T-helper 1 cell treated with Interleukin-12 subunit alpha and Interleukin-12 subunit beta and Interleukin-4 antibody, amounts not matched to agents 30 ng/mL and 1 ng/mL, for 36 hours (primary cell): ENCODE results near the gene DCXR. TPM values are rescaled to one million over a fixed set of nuclear protein-coding genes. Genes with fewer than 3 reads are reported as not detected.

Experiments
- intact Hi-C: fragments of 100-400 bp; cut with micrococcal nuclease; formaldehyde crosslinking; loops from one replicate; pipeline ENCODE4 v1.15.1; 2024
- total RNA-seq: library from RNA; stranded (reverse); gene quantifications from 2 replicates; pipeline ENCODE4 v1.2.3, GENCODE V29; 2022

DCXR gene
- total RNA-seq, 1 donor from 2014 or later, result 92.9 TPM

DNA sequence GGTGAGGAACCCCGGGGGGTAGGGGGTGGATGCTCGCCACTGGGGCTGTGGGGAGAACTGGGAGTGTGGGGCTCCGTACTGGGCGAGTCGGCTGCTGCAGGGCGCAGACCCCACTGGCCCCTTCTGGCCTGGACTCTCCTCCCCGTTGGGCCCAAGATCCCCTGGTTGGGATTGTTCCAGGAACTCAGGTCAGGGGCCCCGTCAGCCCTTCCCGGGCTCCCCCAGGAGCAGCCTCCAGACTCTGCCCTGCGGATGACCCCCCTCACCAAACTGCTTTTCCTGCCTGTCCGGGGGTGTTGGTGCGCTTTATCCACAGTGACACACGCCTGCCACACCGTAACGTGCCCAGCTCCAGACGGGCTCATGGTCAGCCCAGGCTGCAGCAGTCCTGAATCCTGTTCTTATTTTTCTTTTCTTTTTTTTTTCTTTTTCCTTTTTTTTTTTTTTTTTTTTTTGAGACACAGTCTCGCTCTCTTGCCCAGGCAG, 35.9 kb downstream of the DCXR start:
- intact Hi-C loops, result no loop called here

DNA sequence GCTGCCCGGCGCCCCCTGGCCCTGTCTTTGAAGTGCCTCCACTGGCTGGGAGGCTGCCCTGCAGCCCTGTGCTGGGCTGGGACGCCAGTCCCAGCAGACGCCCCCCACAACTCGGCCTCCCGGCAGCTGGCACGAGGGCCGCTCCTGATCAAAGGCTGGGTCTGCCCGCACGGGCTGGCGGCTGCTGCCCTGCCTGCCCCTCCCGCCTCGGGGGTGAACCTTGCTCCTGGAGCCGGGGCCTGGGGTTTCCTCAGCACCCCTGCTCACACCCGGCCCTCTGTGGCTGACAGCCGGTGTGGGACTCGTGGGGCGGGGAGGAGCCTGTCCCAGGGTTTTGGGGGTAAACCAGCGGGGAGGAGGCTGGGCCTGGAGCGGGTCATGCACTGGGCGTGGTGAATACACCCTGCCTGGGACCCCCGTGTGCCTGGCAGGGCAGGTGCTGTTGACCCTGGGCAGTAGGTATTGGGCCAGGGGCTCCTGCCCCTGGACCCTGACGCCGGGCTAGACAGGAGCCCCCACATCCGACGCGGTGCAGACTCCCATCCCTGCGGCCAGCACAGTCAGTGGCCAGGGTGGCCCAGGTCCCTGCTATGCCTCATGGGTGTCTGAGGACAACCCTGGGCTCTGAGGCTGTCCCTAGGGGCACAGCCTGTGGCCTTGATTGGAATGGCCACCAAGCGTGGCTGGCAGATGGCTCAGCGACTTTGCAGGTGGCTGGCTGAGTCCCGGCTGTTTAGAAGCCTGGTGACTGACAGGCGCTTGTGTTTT, 36.5 kb downstream of the DCXR start:
- intact Hi-C loops, result no loop called here

DNA sequence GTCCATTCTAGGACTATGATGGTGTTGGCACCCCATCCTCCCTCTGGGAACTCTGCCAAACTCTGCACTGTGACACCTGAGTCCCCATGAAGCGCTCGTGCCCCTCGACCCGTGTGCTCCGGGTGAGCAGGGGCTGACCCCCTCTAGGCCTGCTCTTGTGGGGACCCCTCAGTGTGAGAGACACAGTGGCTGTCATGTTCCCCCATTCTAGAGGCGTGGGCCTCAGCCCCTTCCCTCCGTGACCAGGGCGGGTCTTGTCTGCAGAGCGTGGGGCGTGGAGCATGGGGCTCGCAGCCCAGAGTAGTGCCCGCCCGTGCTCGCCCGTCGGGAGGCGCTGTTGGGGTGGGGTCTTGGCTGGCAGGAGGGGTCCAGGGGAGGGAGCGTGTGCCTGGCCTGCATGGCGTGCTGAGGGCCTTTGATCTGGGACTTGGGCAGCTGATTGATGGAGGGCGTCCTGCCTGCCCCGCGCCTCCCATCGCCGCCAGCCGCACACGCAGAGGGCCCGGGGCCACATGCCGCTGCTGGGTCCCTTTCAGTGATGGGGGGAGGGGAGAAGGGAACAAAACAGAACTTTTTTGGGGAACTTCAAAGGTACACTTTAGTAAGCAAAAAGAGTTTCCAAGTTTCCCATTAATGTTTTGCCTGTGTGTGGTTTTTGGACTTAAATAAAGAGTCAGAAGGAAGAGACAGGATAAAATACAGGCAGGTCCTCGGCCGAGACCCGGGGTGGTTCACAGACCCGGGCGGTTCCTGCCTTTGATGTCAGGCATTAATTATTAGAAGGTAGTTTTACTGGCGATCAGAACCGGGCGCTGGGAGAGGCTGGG, 37.3 kb downstream of the DCXR start:
- intact Hi-C loops, result no loop called here

DNA sequence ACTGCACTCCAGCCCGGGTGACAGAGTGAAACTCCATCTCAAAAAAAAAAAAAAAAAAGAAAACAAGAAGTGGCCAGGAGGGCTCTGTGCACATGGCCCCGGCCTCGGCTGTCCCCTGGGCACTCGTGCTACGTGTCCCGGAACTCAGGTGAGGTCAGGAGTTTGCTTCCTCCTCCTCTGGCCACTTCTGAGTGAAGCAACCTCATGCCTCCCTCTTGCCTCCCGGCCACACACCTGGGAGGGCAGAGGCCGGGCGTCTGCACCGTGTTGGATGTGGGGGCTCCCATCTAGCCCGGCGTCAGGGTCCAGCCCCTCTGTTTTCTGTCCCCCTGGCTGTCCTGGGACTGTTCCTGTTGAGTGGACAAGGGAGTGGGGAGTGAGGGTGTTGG, 37.9 kb downstream of the DCXR start:
- intact Hi-C loops, result no loop called here

DNA sequence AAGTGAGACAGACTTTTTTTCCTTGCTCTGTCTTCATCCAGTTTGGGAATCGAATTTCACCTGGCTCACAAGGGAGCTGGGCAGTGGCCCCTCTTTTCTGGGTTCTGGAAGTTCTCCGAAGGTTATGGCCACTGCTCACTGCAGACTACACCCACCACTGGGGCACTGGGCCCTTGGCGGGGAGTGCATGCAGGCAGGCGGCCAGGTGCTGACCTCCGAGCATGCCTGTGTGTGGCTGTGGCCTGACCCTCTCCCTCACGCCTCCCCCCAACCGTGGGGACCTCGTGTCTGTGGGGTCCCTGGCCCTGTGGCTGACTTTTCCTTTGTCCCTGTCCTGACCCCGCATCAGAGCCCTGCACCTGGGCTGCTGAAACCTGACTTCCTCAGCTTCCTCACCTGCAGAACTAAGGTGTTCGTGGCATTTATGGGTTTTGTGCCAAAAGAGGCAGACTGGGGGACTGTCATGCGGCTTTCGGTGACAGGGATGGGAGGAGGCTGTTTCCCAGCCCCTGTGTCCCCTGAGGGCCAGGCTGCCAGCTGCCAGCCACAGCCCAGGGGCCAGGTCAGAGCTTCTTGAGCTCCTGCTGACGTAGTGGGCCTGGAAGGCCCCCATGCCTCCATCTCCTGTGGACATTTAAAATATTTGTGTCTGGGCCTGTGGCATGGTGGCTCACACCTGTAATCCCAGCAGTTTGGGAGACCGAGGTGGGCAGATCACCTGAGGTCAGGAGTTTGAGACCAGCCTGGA, 38.6 kb downstream of the DCXR start:
- intact Hi-C loops, result no loop called here

DNA sequence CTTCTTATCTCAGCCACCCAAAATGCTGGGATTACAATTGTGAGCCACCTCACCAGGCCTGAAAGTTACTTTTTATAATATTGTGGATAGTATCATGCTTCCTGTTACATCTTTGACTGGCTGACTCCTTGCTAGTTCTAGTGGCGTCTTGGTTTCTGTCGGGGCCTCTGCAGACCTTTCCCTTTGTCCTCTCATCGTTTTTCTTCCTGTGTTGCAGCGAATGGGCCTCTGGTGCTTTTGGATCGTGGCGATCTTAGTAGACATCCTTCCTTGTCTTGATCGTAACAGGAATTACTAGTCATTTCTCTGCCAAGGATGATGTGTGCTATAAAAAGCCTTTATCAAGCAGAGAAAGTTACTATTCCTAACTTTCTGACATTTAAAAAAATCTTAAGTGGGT, 39.3 kb downstream of the DCXR start:
- intact Hi-C loops, result no loop called here

DNA sequence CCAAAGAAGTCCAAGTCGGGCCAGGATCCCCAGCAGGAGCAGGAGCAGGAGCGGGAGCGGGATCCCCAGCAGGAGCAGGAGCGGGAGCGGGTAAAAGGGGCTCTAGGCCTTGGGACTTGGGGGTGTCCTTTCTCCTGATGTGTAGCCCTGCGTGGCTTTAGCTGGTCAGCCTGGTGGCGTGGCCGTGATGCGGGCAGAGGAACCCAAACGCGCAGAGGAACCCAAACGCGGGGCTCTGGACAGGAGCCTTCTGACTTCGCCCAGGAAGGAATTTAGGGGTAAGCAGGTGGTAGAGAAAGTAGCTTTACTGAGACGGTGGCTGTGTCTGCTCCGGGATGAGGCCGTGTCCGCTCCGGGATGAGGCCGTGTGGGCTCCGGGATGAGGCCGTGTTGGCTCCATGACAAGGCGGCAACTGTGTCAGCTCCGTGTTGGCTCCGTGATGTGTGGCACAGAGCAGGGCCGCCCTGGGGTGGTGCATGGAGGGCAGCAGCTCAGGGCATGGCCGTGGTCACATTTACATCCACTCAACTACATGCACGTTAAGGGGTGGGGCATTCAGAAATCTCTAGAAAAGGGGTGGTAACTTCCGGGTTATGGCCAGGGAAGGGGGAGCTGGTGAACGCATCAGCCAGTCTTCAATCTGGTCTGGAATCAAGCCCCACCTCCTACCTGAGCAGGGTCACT, 40.6 kb downstream of the DCXR start:
- intact Hi-C loops, result no loop called here

DNA sequence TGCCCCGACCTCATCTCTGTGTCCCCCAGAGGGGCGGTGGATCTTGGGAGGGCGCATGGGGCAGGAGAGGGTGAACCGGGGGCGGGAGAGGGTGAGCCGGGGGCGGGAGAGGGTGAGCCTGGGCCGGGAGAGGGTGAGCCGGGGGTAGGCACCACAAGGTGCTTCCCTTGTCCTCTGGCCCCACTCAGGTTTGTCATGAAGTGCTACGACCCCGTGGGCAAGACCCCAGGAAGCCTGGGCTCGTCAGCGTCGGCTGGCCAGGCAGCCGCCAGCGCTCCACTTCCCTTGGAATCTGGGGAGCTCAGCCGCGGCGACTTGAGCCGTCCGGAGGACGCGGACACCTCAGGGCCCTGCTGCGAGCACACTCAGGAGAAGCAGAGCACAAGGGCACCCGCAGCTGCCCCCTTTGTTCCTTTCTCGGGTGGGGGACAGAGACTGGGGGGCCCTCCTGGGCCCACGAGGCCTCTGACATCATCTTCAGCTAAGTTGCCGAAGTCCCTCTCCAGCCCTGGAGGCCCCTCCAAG, 41.2 kb downstream of the DCXR start:
- intact Hi-C loops, result no loop called here

DNA sequence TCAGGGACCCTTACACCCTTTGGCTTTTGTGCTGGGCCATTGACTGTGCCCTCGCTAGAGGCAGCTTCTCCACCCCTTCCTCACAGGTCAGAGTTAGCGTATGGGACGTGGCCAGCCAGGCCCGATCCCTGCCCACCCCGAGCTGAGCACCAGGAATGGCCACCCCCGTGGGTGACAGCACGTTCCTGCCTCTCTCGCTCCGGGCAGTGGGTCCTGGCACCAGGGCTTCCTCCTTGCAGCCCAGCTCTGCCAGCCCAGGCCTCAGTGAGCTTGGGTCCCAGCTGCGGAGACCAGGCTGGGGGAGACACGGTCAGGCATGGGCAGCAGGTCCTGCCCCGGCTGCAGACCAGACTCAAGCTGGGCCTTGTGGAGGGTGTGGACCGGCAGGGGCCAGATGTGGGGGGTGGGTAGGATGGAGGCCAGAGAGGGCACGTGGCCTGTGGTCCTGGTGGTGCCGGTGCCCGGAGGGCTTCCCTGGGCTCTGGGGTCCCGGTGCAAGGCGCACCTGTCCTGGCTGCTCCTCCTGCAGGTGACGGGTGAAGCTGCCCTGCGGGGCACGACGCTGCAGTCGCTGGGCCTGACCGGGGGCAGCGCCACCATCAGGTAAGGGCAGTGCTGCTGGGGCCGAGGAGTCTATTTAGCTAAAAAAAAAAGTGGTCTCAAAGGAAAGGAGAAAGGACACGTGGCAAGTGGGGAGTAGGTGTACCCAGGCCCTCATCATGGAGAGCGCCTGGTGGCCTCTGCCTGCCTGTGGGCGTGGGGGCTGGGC, 41.9 kb downstream of the DCXR start:
- intact Hi-C loops, result no loop called here

DNA sequence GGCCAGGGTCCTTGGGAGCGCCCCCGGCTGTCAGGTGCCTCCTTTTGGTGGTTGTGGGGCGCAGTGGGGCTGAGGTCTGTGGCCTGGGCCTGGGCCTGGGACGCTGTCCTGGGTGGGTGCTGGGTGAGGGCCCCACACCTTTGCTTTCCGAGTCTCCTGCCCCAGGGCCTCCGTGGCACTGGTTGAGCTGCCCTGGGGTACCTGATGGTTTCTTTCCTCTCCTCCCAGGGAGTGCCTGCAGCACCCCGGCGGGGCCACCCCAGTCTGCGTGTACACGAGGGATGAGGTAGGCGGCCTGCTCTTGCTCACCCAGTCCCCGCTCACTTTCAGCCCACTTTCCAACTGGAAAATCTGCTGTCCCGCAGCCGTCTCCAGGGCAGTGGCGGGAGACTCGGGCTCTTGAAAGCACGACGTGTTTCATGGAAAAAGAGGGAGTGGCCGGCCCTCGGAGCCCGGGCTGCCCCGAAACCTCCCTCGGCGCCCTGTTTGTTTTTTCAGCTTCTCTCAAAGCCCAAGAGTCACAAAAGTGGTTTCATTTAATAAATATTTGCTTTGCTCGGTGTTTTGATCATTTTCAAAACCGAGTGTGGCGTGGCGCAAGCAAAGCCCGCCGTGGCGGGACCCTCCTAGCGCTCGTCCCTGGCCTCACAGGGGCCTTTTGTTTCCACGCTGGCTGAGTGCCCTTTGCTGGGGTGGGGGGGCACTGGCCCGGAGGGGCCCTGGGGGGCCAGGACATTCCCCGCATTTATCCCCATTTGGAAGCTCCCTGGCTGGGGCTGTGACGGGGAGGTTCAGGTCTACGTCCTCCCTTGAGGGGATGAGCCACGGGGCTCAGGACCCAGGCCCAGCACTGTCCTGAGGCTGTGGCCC, 42.7 kb downstream of the DCXR start:
- intact Hi-C loops, result no loop called here

DNA sequence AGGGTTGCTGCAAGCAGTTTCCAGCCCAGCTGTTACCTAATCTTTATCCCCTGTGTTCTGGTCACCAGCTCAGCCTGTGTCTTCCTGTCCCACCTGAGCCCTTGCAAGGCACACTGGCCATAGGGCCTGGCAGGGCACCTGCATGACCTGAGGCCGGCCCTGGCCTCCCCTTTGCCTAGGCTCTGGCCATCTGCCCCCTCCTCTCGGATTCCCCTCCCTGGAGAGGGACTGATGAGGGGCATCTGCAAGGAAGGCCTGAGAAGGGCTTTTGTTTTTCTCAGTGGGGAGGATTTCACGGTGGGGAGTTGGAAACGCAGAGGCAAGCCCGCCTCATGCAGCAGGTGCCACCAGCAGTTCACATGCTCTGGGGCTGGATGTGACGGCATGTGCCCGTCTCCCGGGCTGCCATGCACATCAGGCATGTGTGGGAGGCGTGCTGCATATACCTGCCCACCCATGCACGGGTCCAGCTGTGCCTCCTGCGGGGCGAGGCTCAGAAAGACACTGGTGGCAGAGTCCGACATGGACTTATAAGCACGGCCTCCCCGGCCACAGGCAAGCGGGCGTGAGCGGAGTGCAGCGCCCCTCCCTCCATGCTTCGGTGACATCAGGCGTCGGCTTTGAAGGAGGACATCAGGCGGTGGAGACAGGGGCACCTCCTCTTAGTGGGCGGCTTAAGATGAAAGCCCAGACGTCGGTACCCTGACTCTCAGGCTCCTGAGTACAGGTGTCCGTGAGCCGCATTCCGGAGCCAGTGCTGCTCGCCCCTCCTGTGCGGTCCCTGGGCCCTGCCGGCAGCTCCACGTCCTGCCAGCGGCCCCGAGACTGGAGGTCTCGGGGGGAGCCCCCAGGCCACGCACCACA, 43.5 kb downstream of the DCXR start:
- intact Hi-C loops, result no loop called here

DNA sequence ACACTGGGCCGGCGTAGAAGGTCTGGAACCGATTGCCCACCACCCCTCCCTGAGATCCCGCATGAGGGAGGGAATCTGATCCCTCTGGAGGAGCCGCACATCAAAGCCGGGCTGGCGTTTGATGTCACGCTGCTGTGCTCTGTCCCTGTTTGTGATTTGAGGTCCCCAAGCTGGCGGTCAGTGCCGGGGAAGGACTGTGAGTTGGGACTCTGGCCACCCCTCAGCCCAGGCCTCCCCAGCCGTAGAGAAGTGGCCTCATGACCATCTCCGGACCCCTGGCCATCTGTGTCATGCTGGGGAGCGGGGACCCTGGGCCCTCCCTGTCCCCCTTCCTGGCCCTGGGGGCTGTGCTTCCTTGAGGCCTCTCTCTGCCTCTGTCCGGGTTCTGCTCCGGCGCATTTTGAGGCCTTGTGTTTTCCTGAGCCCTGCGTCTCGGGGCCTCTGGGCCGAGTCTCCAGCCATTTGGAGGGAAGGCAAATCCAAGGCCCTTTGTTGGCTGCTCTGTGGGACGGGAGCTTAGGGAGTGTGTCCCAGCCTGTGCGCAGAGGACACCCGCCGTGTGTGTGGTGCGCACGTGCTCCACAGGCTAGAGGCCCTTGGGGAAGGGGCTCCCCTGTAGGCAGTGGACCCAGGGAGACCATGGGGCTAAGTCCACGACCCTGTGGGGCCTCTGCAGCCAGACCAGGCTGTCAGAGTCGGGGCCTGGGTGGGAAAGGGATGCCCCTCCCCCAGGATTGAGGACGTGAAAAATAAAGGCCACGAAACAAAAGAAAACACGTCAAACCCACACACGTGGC, 45.0 kb downstream of the DCXR start:
- intact Hi-C loops, result no loop called here

DNA sequence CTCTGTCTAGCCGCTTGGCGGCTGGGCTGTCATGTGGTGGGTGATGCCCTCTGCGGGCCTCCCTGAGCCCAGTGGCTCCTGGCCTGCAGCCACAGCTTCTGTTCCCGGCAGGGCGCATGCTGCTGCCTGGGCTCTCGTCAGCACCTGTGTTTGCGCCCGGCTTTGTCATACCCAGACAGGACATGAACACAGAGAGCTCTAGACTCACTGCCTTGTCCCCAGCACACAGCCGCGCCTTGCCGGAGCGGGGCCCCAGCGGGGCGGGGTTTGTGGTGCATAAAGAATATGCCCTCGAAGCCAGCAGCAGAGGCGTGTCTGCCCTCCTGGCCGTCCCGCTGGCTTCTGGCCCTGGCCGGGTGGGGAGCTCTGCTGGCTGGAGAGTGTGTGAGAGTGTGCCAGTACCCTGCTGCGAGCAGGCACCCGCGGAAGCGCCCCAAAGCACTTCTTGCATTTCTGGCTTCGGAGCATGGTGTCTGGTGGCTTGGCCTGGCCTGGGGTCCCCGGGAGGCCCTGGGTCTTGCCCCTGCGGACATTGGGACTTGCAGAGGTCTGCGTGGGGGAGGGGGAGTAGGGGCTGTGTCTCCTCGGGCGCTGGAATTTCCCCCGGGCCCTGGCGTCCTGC, 45.7 kb downstream of the DCXR start:
- intact Hi-C loops, result no loop called here

DNA sequence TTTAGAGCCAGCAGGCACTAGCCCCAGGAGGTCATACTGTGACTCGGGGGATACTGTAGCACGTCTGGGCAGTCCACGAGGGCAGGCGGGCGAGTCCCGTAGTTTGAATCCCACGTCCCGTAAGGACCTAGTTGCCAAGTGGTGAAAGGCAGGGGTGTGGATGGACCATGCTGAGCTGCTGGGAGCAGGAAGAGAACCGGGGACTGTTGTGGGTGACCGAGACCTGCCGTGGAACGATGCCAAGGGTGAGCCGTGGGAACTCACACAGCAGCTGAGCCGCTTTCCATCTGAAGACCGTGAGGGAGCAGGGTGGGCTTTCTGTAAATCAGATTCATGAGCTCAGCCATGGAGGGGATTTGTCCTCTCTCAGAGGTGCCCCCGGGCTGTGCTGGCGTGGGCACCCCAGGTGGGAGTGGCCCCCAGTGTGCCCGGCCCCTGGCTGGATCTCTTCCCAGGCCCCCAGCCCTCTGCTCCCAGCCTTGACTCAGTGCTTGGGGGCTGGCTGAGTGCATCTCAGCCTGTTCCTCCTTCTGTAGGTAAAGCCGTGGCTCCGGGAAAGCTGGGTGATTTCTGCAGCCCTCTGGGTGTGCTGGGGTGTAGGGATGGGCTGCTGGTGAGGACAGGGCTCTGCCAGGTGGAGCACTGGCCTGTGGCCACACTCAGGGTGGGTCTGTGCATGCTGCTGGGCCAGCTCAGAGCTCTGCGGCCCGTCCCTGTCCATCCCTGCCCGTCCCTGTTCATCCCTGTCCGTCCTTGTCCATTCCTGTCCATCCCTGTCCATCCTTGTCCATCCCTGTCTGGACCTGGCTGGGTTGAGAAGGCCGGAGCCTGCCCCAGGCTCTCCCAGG, 46.4 kb downstream of the DCXR start:
- intact Hi-C loops, result no loop called here

DNA sequence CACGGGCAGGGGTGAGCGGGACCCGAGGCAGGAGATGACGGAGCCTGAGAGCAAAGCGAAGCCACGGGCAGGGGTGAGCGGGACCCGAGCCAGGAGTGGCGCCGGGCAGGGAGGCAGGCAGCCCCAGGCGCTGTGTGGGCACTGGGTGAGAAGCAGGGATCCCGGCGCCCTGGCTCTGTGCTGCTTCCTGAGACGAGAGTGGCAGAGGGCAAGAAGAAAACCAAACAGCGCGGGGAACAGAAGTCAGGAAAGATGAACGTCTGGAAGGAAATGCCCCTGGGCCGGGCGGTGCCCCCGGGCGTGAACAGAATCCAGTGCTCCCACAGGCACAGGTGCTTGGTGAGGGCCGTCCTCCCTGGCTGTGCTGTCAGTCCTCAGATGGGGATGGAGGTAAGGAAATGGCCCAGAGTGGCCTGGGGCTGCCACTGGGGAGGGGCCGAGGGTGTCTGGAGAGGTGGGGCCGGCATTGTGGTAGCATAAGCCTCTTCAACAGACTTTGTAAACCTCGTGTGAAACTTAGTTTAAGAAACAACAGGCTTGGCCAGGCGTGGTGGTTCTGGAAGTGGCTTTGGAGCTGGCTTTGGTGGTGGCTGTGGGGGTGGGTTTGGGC, 50.2 kb downstream of the DCXR start:
- intact Hi-C loops, result no loop called here

DNA sequence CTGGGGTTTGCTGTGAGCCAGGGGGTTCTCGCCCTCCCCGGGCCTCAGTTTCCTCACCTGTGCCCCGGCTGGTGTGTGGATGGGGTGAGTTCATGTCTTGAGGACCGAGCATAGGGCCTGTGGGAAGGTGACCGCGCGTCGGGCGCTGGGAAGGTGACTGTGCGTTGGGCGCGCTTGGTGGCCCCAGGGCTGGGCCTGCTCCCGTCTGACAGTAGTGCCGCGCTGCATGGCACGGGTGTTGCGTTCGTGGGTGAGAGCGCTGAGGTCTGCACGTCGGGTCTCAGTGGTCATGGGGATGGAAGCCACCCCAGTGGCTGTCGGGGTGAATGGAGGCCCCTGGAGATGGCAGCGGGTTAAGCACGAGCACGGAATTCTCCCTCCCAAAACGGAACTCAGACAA, 50.9 kb downstream of the DCXR start:
- intact Hi-C loops, result no loop called here
